GM19395 (cell line): ENCODE data around the gene BRICD5.

Experiments used
- ATAC-seq: cut with Tn5 transposase; IDR thresholded peaks from one replicate; pipeline ENCODE4 v1.9.1; 2021; ENCODE audit warnings: mild to moderate bottlenecking, moderate library complexity; ENCODE audit not compliant: unreplicated experiment

BRICD5 gene

GRCh38 chr16:2183671-2184070 lies 27.0 kb downstream of the BRICD5 start:
- no peak for ATAC-seq

- no peak for ATAC-seq
Measured at GRCh38 chr16:2181952-2182351, 28.7 kb downstream of the BRICD5 start.

- ATAC-seq = no peak
Measured at GRCh38 chr16:2180962-2181923, 29.4 kb downstream of the BRICD5 start.

GRCh38 chr16:2180461-2180860 lies 30.2 kb downstream of the BRICD5 start:
- ATAC-seq = no peak

GRCh38 chr16:2179576-2179975 lies 31.1 kb downstream of the BRICD5 start:
- no peak for ATAC-seq

GRCh38 chr16:2179107-2179501 lies 31.6 kb downstream of the BRICD5 start:
- no peak for ATAC-seq

GRCh38 chr16:2178321-2179106 lies 32.1 kb downstream of the BRICD5 start:
- no peak for ATAC-seq

GRCh38 chr16:2177561-2177960 lies 33.1 kb downstream of the BRICD5 start:
- ATAC-seq = no peak

- ATAC-seq = no peak
Measured at GRCh38 chr16:2177101-2177500, 33.6 kb downstream of the BRICD5 start.

- no peak for ATAC-seq
Measured at GRCh38 chr16:2176047-2176446, 34.6 kb downstream of the BRICD5 start.

- no peak for ATAC-seq
Measured at GRCh38 chr16:2175454-2175853, 35.2 kb downstream of the BRICD5 start.

- ATAC-seq = no peak
Measured at GRCh38 chr16:2174396-2175131, 36.1 kb downstream of the BRICD5 start.

GRCh38 chr16:2173916-2174315 lies 36.7 kb downstream of the BRICD5 start:
- no peak for ATAC-seq

- no peak for ATAC-seq
Measured at GRCh38 chr16:2173366-2173765, 37.3 kb downstream of the BRICD5 start.

- no peak for ATAC-seq
Measured at GRCh38 chr16:2172688-2173335, 37.9 kb downstream of the BRICD5 start.

- no peak for ATAC-seq
Measured at GRCh38 chr16:2171601-2172178, 39.0 kb downstream of the BRICD5 start.

- no peak for ATAC-seq
Measured at GRCh38 chr16:2170587-2171435, 39.9 kb downstream of the BRICD5 start.

- no peak for ATAC-seq
Measured at GRCh38 chr16:2170080-2170479, 40.6 kb downstream of the BRICD5 start.

GRCh38 chr16:2167068-2167638 lies 43.5 kb downstream of the BRICD5 start:
- no peak for ATAC-seq
